NCI-H2227 treated with DMSO at 0.1 percent for 48 hours (cell line): Measurements from ENCODE around the gene PHYH.
"Not testable (repeated sequence)": the region's sequence is repeated elsewhere in the genome, so short reads cannot be mapped to it uniquely, and the experiment has no call there.

Experiments used
- DNase-seq: peaks from one replicate; lab custom pipeline; 2025; lab: John Stamatoyannopoulos, UW

PHYH gene

DNA sequence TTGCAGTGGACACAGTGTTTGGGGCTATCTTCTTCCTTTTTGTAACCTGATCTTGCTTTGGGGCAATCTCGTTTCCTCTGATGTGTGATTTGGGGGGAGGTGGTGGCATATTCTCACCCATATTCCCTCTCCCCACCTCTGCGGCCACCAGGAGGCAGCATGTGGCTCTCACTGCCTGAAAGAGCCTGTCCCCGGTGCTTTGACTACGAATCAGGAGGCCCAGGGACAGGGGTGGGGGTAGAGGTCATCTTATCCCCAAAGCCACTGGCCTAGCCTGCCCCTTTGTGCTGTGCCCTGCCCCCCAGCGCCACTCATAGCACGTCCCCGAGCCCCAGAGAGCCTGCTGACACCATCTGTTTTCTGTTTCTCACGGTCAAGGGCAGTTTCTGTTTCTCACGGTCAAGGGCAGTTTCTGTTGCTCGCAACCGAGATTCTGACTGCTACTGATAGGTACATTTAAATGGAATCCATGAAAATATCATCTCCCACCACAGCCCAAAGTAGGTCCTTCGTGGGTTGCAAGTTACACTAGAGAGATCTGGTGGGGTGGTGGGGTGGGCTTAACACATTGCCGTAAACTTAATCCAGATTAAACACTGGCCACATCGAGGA, 28.2 kb downstream of the PHYH start:
- DNase-seq, result no peak

- DNase-seq, result no peak
Measured at GRCh38 chr10:13270877-13271551, 28.9 kb downstream of the PHYH start.

GRCh38 chr10:13268841-13269240, 31.0 kb downstream of the PHYH start:
- no peak for DNase-seq

GRCh38 chr10:13268310-13268709, 31.6 kb downstream of the PHYH start:
- DNase-seq, result no peak

DNA sequence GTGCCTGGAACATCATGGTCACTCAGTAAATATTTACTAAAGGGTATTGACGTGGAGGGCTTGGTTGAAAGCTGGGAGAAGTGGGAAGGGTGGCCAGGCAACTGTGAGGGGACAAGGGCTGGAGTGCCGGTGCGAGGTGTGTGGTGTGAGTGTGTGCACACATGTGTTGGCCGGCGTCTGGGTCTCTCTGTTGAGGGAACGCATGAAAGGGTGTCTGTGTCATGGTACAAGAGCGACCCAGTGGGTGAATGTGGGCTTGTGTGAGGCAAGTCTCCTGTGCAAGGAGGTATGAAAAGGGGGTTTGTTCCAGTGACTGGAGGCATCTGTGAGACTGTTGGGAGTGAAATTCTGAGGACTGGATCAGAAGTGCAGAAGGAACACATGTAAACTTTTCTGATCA, 36.3 kb downstream of the PHYH start:
- DNase-seq, result no peak

DNA sequence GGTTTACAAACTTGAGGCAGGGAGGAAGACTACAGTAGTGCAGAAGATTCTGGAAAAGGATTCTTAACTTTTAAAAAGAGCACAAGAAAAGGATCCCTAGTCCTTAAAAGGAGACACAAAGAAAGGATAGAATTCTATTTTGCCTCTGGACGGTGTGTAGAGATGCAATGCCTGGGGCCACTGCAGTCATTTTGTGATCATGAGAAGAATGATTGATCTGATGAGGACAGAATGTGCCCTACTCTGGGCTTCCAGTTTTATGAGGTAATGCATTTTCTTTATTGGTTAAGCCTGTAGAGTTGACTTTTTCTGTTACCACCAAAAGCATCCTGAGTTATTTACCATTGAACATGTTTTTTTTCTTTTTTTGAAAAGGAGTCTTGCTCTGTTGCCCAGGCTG, 37.4 kb downstream of the PHYH start:
- DNase-seq, result no peak

GRCh38 chr10:13257621-13258140, 42.2 kb downstream of the PHYH start:
- DNase-seq, result no peak

GRCh38 chr10:13256627-13257026, 43.2 kb downstream of the PHYH start:
- no peak for DNase-seq

GRCh38 chr10:13253726-13254125, 46.1 kb downstream of the PHYH start:
- DNase-seq, result no peak

GRCh38 chr10:13247784-13248183, 52.1 kb downstream of the PHYH start:
- DNase-seq, result no peak

GRCh38 chr10:13247246-13247645, 52.6 kb downstream of the PHYH start:
- no peak for DNase-seq

DNA sequence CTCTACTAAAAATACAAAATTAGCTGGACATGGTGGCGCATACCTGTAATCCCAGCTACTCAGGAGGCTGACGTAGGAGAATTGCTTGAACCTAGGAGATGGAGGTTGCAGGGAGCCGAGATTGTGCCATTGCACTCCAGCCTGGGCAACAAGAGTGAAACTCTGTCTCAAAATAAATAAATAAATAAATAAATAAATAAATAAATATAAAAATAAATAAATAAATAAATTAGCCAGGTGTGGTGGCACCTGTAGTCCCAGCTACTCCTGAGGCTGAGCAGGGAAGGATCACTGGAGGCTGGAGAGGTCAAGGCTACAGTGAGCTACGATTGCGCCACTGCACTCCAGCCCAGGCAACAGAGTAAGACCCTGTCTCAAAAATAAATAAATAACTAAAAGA, 57.6 kb downstream of the PHYH start:
- DNase-seq, result not testable (repeated sequence)

GRCh38 chr10:13241613-13242012, 58.3 kb downstream of the PHYH start:
- DNase-seq, result no peak

DNA sequence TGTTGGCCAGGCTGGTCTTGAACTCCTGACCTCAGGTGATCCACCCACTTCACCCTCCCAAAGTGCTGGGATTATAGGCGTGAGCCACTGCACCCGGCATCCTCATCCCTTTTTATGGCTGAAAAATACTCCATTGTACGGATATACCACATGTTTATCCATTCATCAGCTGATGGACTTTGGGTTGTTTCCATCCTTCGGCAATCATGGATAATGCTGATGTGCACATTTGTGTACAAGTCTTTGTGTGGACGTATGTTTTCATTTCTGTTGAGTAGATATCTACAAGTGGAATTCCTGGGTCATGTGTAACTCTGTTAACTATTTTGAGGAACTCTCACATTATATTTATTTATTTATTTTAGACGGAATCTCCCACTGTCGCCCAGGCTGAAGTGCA, 59.9 kb downstream of the PHYH start:
- no peak for DNase-seq

- DNase-seq, result no peak
Measured at GRCh38 chr10:13238271-13239077, 61.4 kb downstream of the PHYH start.

DNA sequence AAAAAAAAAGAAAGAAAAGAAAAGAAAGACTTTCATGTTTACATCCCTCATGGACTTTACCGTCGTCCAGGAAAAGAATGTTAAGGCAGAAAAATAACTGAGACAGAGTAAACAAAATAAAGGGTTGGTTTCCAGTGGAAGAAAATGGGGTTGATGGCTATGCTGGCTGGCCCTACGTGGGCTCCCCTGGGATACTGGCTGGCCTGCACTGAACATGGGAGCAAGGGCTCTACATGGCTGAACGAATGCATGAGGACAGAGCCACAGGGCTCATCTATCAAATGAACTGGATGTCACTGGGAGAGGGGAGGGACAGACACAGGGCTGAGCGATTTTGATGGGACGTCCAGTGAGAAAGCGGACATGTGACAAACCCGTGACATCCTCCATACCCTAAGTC, 63.2 kb downstream of the PHYH start:
- DNase-seq, result no peak

DNA sequence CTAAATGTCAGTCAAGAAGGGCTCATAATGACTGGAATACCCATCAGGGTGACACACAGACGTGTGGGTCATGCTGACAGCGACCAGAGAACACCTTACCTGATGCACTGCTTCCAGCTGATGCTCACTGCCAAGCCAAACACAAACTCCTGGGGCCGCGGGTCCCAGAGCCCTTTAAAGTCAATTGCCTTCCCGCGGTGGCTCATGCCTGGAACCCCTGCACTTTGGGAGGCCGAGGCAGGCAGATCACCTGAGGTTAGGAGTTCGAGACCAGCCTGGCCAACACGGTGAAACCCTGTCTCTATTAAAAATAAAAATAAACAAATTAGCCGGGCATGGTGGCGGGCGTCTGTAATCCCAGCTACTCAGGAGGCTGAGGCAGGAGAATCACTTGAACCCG, 65.1 kb downstream of the PHYH start:
- DNase-seq, result not testable (repeated sequence)

- no peak for DNase-seq
Measured at GRCh38 chr10:13234172-13234571, 65.7 kb downstream of the PHYH start, which contains the start of gene UCMA. Gene UCMA (minus strand): TSS chr10:13234374. CDS start chr10:13234258, 116 bp downstream.

GRCh38 chr10:13233358-13233757, 66.5 kb downstream of the PHYH start:
- no peak for DNase-seq

- DNase-seq, result no peak
Measured at GRCh38 chr10:13231808-13232207, 68.1 kb downstream of the PHYH start.

GRCh38 chr10:13231190-13231589, 68.7 kb downstream of the PHYH start:
- no peak for DNase-seq
